Measurements from ENCODE around the gene TRO.

DNA sequence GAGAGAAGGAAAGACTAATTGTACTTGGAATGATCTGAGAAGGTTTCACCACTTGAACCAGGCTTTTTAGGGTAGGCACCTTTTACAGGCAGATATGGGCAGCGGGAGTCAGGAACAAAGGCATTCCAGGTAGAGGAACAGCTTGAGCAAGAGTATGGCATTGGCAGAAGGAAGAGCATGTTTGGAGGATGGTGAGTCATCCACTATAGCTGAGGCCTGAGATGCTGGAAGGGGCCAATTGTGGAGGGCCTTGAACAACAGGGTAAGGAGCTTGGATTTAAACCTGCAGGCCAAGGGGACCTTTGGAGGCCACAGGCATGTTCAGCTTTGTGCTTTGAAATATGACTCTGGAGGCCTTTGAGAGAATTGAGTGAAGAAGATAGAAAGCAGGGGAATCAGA, 41.1 kb downstream of the TRO start:
- TF ChIP-seq CTCF (IDR thresholded peaks at IDR 0.05) (no peak), POLR2A (IDR thresholded peaks at IDR 0.05) (no peak)
